OCI-LY1 (cell line): ENCODE data around the gene USP14.

ENCODE experiments used
- H2AFZ ChIP-seq: fragments of 200-600 bp; sonication (generic), shearing (Covaris generic); 2 replicates; pipeline ENCODE4 v1.6.0; 2014; ENCODE audit warnings: antibody characterized with exemption, mild to moderate bottlenecking, low read length
- H3F3A ChIP-seq: fragments of 200-600 bp; sonication (generic), shearing (Covaris generic); 2 replicates; pipeline ENCODE4 v1.6.0; 2014; ENCODE audit warnings: mild to moderate bottlenecking, antibody characterized with exemption, low read length, moderate library complexity; ENCODE audit not compliant: insufficient read depth
- H3K27ac ChIP-seq: fragments of 200-600 bp; sonication (generic); 2 replicates; pipeline ENCODE4 v1.5.1; 2014; ENCODE audit warnings: low read length, mixed run types, mild to moderate bottlenecking, low read depth; ENCODE audit not compliant: poor library complexity, severe bottlenecking
- H3K27me3 ChIP-seq: fragments of 200-600 bp; sonication (generic); 2 replicates; pipeline ENCODE4 v1.6.0; 2014; ENCODE audit warnings: antibody characterized with exemption, mild to moderate bottlenecking, low read length, moderate library complexity; ENCODE audit not compliant: insufficient read depth
- H3K36me3 ChIP-seq: fragments of 200-600 bp; sonication (generic); 2 replicates; pipeline ENCODE4 v1.6.1; 2014; ENCODE audit warnings: mild to moderate bottlenecking, antibody characterized with exemption, low read length, moderate library complexity, mixed read lengths; ENCODE audit not compliant: insufficient read depth
- H3K4me1 ChIP-seq: fragments of 200-600 bp; sonication (generic); 2 replicates; pipeline ENCODE4 v1.5.1; 2014; ENCODE audit warnings: mild to moderate bottlenecking, low read length, moderate library complexity; ENCODE audit not compliant: insufficient read depth, severe bottlenecking
- H3K4me2 ChIP-seq: fragments of 200-600 bp; sonication (generic), shearing (Covaris generic); 2 replicates; pipeline ENCODE4 v1.6.1; 2014; ENCODE audit warnings: low read length
- H3K4me3 ChIP-seq: fragments of 200-600 bp; sonication (generic); 2 replicates; pipeline ENCODE4 v1.5.1; 2014; ENCODE audit warnings: low read length, low read depth, mild to moderate bottlenecking, mixed read lengths; ENCODE audit not compliant: poor library complexity, severe bottlenecking
- H3K79me2 ChIP-seq: fragments of 200-600 bp; shearing (Covaris generic); 2 replicates; pipeline ENCODE4 v1.6.1; 2016; ENCODE audit warnings: mixed run types, low read length, mixed read lengths; ENCODE audit not compliant: insufficient read depth
- H3K9ac ChIP-seq: fragments of 200-600 bp; sonication (generic), shearing (Covaris generic); 2 replicates; pipeline ENCODE4 v1.6.1; 2014; ENCODE audit warnings: mild to moderate bottlenecking, low read length, mixed read lengths
- H3K9me2 ChIP-seq: fragments of 200-600 bp; sonication (generic), shearing (Covaris generic); 2 replicates; pipeline ENCODE4 v1.6.1; 2014; ENCODE audit warnings: low read depth, mild to moderate bottlenecking, low read length, mixed read lengths
- H3K9me3 ChIP-seq: fragments of 200-600 bp; shearing (Covaris generic); 2 replicates; pipeline ENCODE4 v1.6.1; 2014; ENCODE audit warnings: low read length, mixed read lengths
- H4K20me1 ChIP-seq: fragments of 200-600 bp; sonication (generic), shearing (Covaris generic); 2 replicates; pipeline ENCODE4 v1.6.0; 2016; ENCODE audit warnings: mild to moderate bottlenecking, low read length; ENCODE audit not compliant: insufficient read depth
- CTCF ChIP-seq: fragments of 200-600 bp; sonication (generic), shearing (Covaris generic); IDR thresholded peaks from 2 replicates; pipeline ENCODE4 v1.5.1; 2017; ENCODE audit warnings: mild to moderate bottlenecking, antibody characterized with exemption, low read length, moderate library complexity, mixed read lengths
- EZH2 ChIP-seq: fragments of 200-600 bp; sonication (generic), shearing (Covaris generic); IDR thresholded peaks from 2 replicates; pipeline ENCODE4 v1.8.0; 2017; ENCODE audit warnings: borderline replicate concordance, mixed run types, mild to moderate bottlenecking, antibody characterized with exemption, low read length, moderate library complexity, mixed read lengths

Gene USP14

GRCh38 chr18:199214-199613 lies 40.9 kb downstream of the USP14 start:
- Histone ChIP-seq H2AFZ (no peak overlapping the region), H3K4me2 (no peak overlapping the region), H3K79me2 (no peaks in the 10 kb centered on the region), H3K9me2 (no peaks in the 10 kb centered on the region), H3K9ac (no peak overlapping the region), H4K20me1 (no peaks in the 10 kb centered on the region), H3F3A (no peaks in the 10 kb centered on the region), H3K4me1 (no peaks in the 10 kb centered on the region), H3K27ac (no peak overlapping the region), H3K36me3 (peaks cover 51% of the 10 kb centered on the region), H3K4me3 (no peak overlapping the region), H3K9me3 (no peaks in the 10 kb centered on the region), H3K27me3 (no peaks in the 10 kb centered on the region)
- no peak for TF ChIP-seq CTCF
- no peak for TF ChIP-seq EZH2

- Histone ChIP-seq H3K27me3 (no peaks in the 10 kb centered on the region), H3K36me3 (peaks cover 56% of the 10 kb centered on the region), H3K4me1 (no peaks in the 10 kb centered on the region), H3K27ac (no peak overlapping the region), H3K9me3 (no peaks in the 10 kb centered on the region), H2AFZ (no peak overlapping the region), H3K9ac (no peak overlapping the region), H3K9me2 (no peaks in the 10 kb centered on the region), H3K79me2 (no peaks in the 10 kb centered on the region), H4K20me1 (no peaks in the 10 kb centered on the region), H3K4me3 (no peak overlapping the region), H3K4me2 (no peak overlapping the region), H3F3A (no peaks in the 10 kb centered on the region)
- no peak for TF ChIP-seq CTCF
Measured at GRCh38 chr18:199768-200167, 41.4 kb downstream of the USP14 start.

- Histone ChIP-seq H3K27me3 (no peaks in the 10 kb centered on the region), H3K4me1 (no peaks in the 10 kb centered on the region), H3K36me3 (peaks cover 67% of the 10 kb centered on the region), H3K4me2 (no peak overlapping the region), H3K79me2 (no peaks in the 10 kb centered on the region), H3K4me3 (no peak overlapping the region), H3F3A (no peaks in the 10 kb centered on the region), H2AFZ (no peak overlapping the region), H3K27ac (no peak overlapping the region), H3K9me2 (no peaks in the 10 kb centered on the region), H3K9me3 (no peaks in the 10 kb centered on the region), H4K20me1 (no peaks in the 10 kb centered on the region), H3K9ac (no peak overlapping the region)
- TF ChIP-seq CTCF = no peak
- no peak for TF ChIP-seq EZH2
Measured at GRCh38 chr18:210075-210474, 51.7 kb downstream of the USP14 start.
